ENCODE results near the gene RTN4R. TPM values are rescaled to one million over a fixed set of nuclear protein-coding genes. Genes with fewer than 3 reads are reported as not detected.
"Not testable (repeated sequence)": the region's sequence is repeated elsewhere in the genome, so short reads cannot be mapped to it uniquely, and the experiment has no call there.

RTN4R gene
- total and polyA plus RNA-seq, 4 donors, result 0.05 to 2.7 (median 1.0) TPM

DNA sequence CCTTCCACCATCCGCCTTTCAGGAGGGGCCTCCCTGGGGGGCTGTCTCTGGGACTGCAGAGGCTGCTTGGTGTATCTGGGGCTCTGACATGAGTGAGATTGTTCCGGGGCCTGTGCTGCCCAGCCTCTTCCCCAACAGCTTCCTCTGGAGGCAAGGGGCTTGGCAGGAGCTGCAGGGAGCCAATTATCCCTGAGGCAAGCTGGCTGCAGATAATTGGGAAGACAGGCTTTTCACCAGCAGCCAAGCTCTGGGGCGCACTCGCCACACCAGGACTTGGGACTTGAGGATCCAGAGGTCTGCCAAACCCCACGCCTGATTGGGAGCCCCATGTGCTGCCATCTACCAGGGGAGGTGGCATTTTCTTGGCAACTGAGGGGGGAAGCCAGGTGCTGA is 15.6 kb upstream of the RTN4R start:
- WGBS, 2 donors, result 78 to 83% methylated on average over 5 of the region's 5 CpGs
- no peak overlapping the region for H3K4me3 ChIP-seq (ENCODE audit: low read length in 2 of 2)
- no peaks in the 10 kb centered on the region for H3K36me3 ChIP-seq (ENCODE audit: control insufficient read depth in 1 of 2, insufficient read depth in 2 of 2, low read length in 1 of 2)
- DNase-seq, result no peak
- intact Hi-C loops (cut with DNase I), result loop anchor here in 1 of 2 donors (1.0 kb wide), 1 partner anchor 11 kb away; no protein-coding TSS in a partner anchor
- H3K4me1 ChIP-seq (ENCODE audit: control insufficient read depth in 1 of 2, insufficient read depth in 2 of 2, low read length in 2 of 2), result no peaks in the 10 kb centered on the region
- no peak overlapping the region for H3K27ac ChIP-seq (ENCODE audit: low read depth in 1 of 2, low read length in 2 of 2)
- ATAC-seq (ENCODE audit: low FRiP score), result no peak
- no peaks in the 10 kb centered on the region for H3K27me3 ChIP-seq (ENCODE audit: control insufficient read depth in 1 of 2, insufficient read depth in 2 of 2, low read length in 1 of 2)
- no peaks in the 10 kb centered on the region for H3K9me3 ChIP-seq (ENCODE audit: control insufficient read depth, low read length)

GRCh38 chr22:20282901-20283673 is 15.0 kb upstream of the RTN4R start:
- intact Hi-C loops (cut with DNase I), result loop anchor here in 1 of 2 donors (1.0 kb wide), 1 partner anchor 11 kb away; no protein-coding TSS in a partner anchor
- H3K36me3 ChIP-seq (ENCODE audit: control insufficient read depth in 1 of 2, insufficient read depth in 2 of 2, low read length in 1 of 2), result no peaks in the 10 kb centered on the region
- no peak overlapping the region for H3K27ac ChIP-seq (ENCODE audit: low read depth in 1 of 2, low read length in 2 of 2)
- DNase-seq, result no peak
- H3K4me3 ChIP-seq (ENCODE audit: low read length in 2 of 2), result no peak overlapping the region
- no peaks in the 10 kb centered on the region for H3K27me3 ChIP-seq (ENCODE audit: control insufficient read depth in 1 of 2, insufficient read depth in 2 of 2, low read length in 1 of 2)
- ATAC-seq (ENCODE audit: low FRiP score), result no peak
- 86 to 88% methylated on average over 15 of the region's 15 CpGs for WGBS, 2 donors
- H3K4me1 ChIP-seq (ENCODE audit: control insufficient read depth in 1 of 2, insufficient read depth in 2 of 2, low read length in 2 of 2), result no peaks in the 10 kb centered on the region
- H3K9me3 ChIP-seq (ENCODE audit: control insufficient read depth, low read length), result no peaks in the 10 kb centered on the region

GRCh38 chr22:20281891-20282290 is 13.8 kb upstream of the RTN4R start:
- H3K4me1 ChIP-seq (ENCODE audit: control insufficient read depth in 1 of 2, insufficient read depth in 2 of 2, low read length in 2 of 2), result no peaks in the 10 kb centered on the region
- 87 to 89% methylated on average over 12 of the region's 12 CpGs for WGBS, 2 donors
- intact Hi-C loops (cut with DNase I), result no loop called here
- no peaks in the 10 kb centered on the region for H3K36me3 ChIP-seq (ENCODE audit: control insufficient read depth in 1 of 2, insufficient read depth in 2 of 2, low read length in 1 of 2)
- no peak overlapping the region for H3K4me3 ChIP-seq (ENCODE audit: low read length in 2 of 2)
- H3K27ac ChIP-seq (ENCODE audit: low read depth in 1 of 2, low read length in 2 of 2), result no peak overlapping the region
- DNase-seq, result no peak
- H3K27me3 ChIP-seq (ENCODE audit: control insufficient read depth in 1 of 2, insufficient read depth in 2 of 2, low read length in 1 of 2), result no peaks in the 10 kb centered on the region
- no peaks in the 10 kb centered on the region for H3K9me3 ChIP-seq (ENCODE audit: control insufficient read depth, low read length)
- no peak for ATAC-seq (ENCODE audit: low FRiP score)

DNA sequence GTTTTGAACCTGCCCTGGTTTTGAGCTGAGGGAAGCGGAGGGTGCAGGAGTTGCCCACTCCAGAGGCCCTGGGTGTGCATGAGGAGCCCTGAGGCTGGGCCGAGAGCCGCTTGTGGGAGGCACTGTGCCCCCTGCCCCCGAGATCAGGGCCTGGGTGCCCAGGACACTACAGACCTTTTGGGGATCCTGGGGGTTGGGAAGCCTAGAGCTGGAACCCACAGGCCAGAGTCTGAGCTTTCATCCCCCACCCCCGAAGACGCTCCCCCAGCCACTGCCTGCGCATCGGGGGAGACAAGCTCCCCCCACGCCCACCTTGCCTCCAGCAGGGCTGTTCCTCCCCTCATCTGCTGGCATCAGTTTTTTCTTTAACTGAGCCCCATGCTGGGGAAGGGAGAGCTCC is 13.4 kb upstream of the RTN4R start:
- H3K36me3 ChIP-seq (ENCODE audit: control insufficient read depth in 1 of 2, insufficient read depth in 2 of 2, low read length in 1 of 2); DNase-seq; H3K9me3 ChIP-seq (ENCODE audit: control insufficient read depth, low read length); H3K27ac ChIP-seq (ENCODE audit: low read depth in 1 of 2, low read length in 2 of 2); ATAC-seq (ENCODE audit: low FRiP score); H3K27me3 ChIP-seq (ENCODE audit: control insufficient read depth in 1 of 2, insufficient read depth in 2 of 2, low read length in 1 of 2); H3K4me3 ChIP-seq (ENCODE audit: low read length in 2 of 2); intact Hi-C loops (cut with DNase I); H3K4me1 ChIP-seq (ENCODE audit: control insufficient read depth in 1 of 2, insufficient read depth in 2 of 2, low read length in 2 of 2): not testable (repeated sequence)
- WGBS, 2 donors, result 81% methylated on average over 9 of the region's 9 CpGs

GRCh38 chr22:20280866-20281265 is 12.7 kb upstream of the RTN4R start:
- WGBS, 2 donors, result 81 to 83% methylated on average over 12 of the region's 12 CpGs
- ATAC-seq (ENCODE audit: low FRiP score) (no peak), DNase-seq (no peak)
- Histone ChIP-seq H3K4me1 (ENCODE audit: control insufficient read depth in 1 of 2, insufficient read depth in 2 of 2, low read length in 2 of 2) (no peaks in the 10 kb centered on the region), H3K4me3 (ENCODE audit: low read length in 2 of 2) (no peak overlapping the region), H3K27ac (ENCODE audit: low read depth in 1 of 2, low read length in 2 of 2) (no peak overlapping the region), H3K36me3 (ENCODE audit: control insufficient read depth in 1 of 2, insufficient read depth in 2 of 2, low read length in 1 of 2) (no peaks in the 10 kb centered on the region), H3K27me3 (ENCODE audit: control insufficient read depth in 1 of 2, insufficient read depth in 2 of 2, low read length in 1 of 2) (no peaks in the 10 kb centered on the region), H3K9me3 (ENCODE audit: control insufficient read depth, low read length) (no peaks in the 10 kb centered on the region)
- intact Hi-C loops (cut with DNase I), result no loop called here

GRCh38 chr22:20280163-20280562 is 12.0 kb upstream of the RTN4R start:
- H3K9me3 ChIP-seq (ENCODE audit: control insufficient read depth, low read length); H3K27me3 ChIP-seq (ENCODE audit: control insufficient read depth in 1 of 2, insufficient read depth in 2 of 2, low read length in 1 of 2); H3K4me3 ChIP-seq (ENCODE audit: low read length in 2 of 2); intact Hi-C loops (cut with DNase I); ATAC-seq (ENCODE audit: low FRiP score); H3K27ac ChIP-seq (ENCODE audit: low read depth in 1 of 2, low read length in 2 of 2); DNase-seq; H3K36me3 ChIP-seq (ENCODE audit: control insufficient read depth in 1 of 2, insufficient read depth in 2 of 2, low read length in 1 of 2); H3K4me1 ChIP-seq (ENCODE audit: control insufficient read depth in 1 of 2, insufficient read depth in 2 of 2, low read length in 2 of 2): not testable (repeated sequence)
- 80 to 82% methylated on average over 10 to 18 of the region's 21 CpGs for WGBS, 2 donors

DNA sequence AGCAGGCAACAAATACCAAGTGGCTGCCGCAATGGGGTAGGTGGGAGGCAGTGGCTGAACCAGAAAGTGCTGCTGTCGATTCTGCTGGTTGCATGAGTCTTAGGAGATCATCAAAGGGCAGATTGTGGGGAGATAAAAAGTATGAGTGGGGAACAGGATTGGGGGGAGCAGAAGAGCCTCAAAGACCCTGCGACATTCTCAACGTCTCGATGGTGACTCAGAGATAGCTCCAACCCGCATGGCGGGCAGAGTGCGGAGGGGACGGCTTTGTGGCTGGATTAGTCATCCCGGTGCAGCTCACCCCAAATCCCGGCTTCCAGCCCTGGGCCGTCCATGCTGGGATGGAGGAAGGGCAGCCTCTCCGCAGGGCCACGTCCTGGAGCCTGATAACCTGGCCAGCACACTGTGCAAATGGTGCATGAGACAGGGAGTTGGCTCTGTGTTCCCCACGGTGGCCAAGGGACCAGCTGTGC is 11.6 kb upstream of the RTN4R start:
- Histone ChIP-seq H3K27me3 (ENCODE audit: control insufficient read depth in 1 of 2, insufficient read depth in 2 of 2, low read length in 1 of 2) (no peaks in the 10 kb centered on the region), H3K27ac (ENCODE audit: low read depth in 1 of 2, low read length in 2 of 2) (no peak overlapping the region), H3K36me3 (ENCODE audit: control insufficient read depth in 1 of 2, insufficient read depth in 2 of 2, low read length in 1 of 2) (no peaks in the 10 kb centered on the region), H3K9me3 (ENCODE audit: control insufficient read depth, low read length) (no peaks in the 10 kb centered on the region), H3K4me1 (ENCODE audit: control insufficient read depth in 1 of 2, insufficient read depth in 2 of 2, low read length in 2 of 2) (no peaks in the 10 kb centered on the region), H3K4me3 (ENCODE audit: low read length in 2 of 2) (no peak overlapping the region)
- ATAC-seq (ENCODE audit: low FRiP score), result no peak
- intact Hi-C loops (cut with DNase I), result no loop called here
- 72 to 75% methylated on average over 15 of the region's 15 CpGs for WGBS, 2 donors
- no peak for DNase-seq

DNA sequence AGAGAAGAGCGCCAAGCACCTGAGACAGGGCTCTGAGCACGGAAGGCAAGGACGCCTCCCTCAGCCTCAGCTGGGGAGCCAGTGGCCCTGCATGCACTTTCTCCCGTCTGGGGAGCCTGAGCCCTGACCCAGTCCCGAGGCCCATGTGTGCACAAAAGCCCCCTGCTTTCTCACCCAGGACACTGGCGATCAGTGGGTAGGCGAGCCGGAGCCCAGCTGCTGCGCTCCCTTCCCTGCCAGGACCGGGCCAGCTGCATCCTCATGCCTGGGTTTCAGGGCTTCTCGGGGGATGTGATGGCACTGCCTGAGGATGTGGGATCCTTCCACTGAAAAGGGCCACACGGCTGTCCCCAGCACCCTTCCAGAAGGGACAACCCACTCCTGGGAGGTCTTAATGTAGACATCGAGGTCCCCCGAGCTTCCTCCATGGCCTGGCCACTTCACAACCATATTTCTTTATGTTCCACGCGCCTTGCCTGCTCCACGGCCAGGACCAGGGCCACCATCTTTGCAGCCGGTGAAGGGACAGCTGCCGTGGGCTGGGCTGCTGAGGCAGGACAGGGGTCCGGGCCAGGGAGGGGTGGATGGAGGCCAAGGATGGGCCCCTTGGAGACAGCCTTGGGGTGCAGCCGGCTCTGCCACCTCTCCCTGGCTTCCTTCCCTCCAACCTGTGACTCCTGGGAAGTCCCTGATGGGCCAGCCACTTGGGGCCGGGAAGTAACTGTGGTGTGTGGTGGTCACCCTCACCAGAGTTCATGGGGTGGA is 10.8 kb upstream of the RTN4R start:
- intact Hi-C loops (cut with DNase I); H3K9me3 ChIP-seq (ENCODE audit: control insufficient read depth, low read length); ATAC-seq (ENCODE audit: low FRiP score); H3K27me3 ChIP-seq (ENCODE audit: control insufficient read depth in 1 of 2, insufficient read depth in 2 of 2, low read length in 1 of 2); H3K36me3 ChIP-seq (ENCODE audit: control insufficient read depth in 1 of 2, insufficient read depth in 2 of 2, low read length in 1 of 2); H3K4me3 ChIP-seq (ENCODE audit: low read length in 2 of 2); DNase-seq; H3K27ac ChIP-seq (ENCODE audit: low read depth in 1 of 2, low read length in 2 of 2); H3K4me1 ChIP-seq (ENCODE audit: control insufficient read depth in 1 of 2, insufficient read depth in 2 of 2, low read length in 2 of 2): not testable (repeated sequence)
- 87 to 88% methylated on average over 12 to 22 of the region's 22 CpGs for WGBS, 2 donors

Data from aorta (tissue), 5 donors.